ENCODE results near the gene COBL.

Gene COBL

GRCh38 chr7:51066405-51066882 is 250.2 kb downstream of the COBL start:
- Histone ChIP-seq H3K27me3 (ENCODE audit: insufficient read depth, low read length, poor library complexity, severe bottlenecking) (no peaks in the 10 kb centered on the region), H3K9ac (ENCODE audit: low read depth, low read length, poor library complexity, severe bottlenecking) (no peak overlapping the region), H3K4me1 (ENCODE audit: insufficient read depth, low read length, poor library complexity, severe bottlenecking) (peaks cover 19% of the 10 kb centered on the region), H3K9me2 (replicated peaks; ENCODE audit: low read depth, low read length) (no peaks in the 10 kb centered on the region), H2AFZ (ENCODE audit: low read length) (no peak overlapping the region), H3F3A (ENCODE audit: low read depth) (0 out of 2 replicates have a peak, but pooled peaks cover 5% of the 10 kb centered on the region), H3K4me2 (ENCODE audit: low read depth, low read length, poor library complexity, severe bottlenecking) (no peak overlapping the region), H3K36me3 (ENCODE audit: insufficient read depth, low read length) (no peaks in the 10 kb centered on the region), H4K20me1 (ENCODE audit: insufficient read depth, low read length, poor library complexity, severe bottlenecking) (no peaks in the 10 kb centered on the region), H3K4me3 (ENCODE audit: low read length, poor library complexity, severe bottlenecking) (no peak overlapping the region), H3K9me3 (ENCODE audit: insufficient read depth, low read depth, low read length) (no peaks in the 10 kb centered on the region), H3K79me2 (ENCODE audit: insufficient read depth, low read length) (no peaks in the 10 kb centered on the region)
- TF ChIP-seq CTCF (conservative IDR thresholded peaks at IDR 0.05; ENCODE audit: low read length) (no peak), EZH2phosphoT487 (IDR thresholded peaks at IDR 0.05; ENCODE audit: borderline replicate concordance) (no peak)

GRCh38 chr7:51065766-51066165 is 250.8 kb downstream of the COBL start:
- H3K27me3 ChIP-seq (ENCODE audit: insufficient read depth, low read length, poor library complexity, severe bottlenecking), result no peaks in the 10 kb centered on the region
- no peak overlapping the region for H3K4me2 ChIP-seq (ENCODE audit: low read depth, low read length, poor library complexity, severe bottlenecking)
- H3K4me3 ChIP-seq (ENCODE audit: low read length, poor library complexity, severe bottlenecking), result no peak overlapping the region
- H4K20me1 ChIP-seq (ENCODE audit: insufficient read depth, low read length, poor library complexity, severe bottlenecking), result no peaks in the 10 kb centered on the region
- no peaks in the 10 kb centered on the region for H3K9me2 ChIP-seq (replicated peaks; ENCODE audit: low read depth, low read length)
- TF ChIP-seq CTCF (conservative IDR thresholded peaks at IDR 0.05; ENCODE audit: low read length), result no peak
- no peaks in the 10 kb centered on the region for H3K36me3 ChIP-seq (ENCODE audit: insufficient read depth, low read length)
- H3K9me3 ChIP-seq (ENCODE audit: insufficient read depth, low read depth, low read length), result no peaks in the 10 kb centered on the region
- H3K4me1 ChIP-seq (ENCODE audit: insufficient read depth, low read length, poor library complexity, severe bottlenecking), result peaks cover 16% of the 10 kb centered on the region
- H3K9ac ChIP-seq (ENCODE audit: low read depth, low read length, poor library complexity, severe bottlenecking), result no peak overlapping the region
- no peaks in the 10 kb centered on the region for H3K79me2 ChIP-seq (ENCODE audit: insufficient read depth, low read length)
- H3F3A ChIP-seq (ENCODE audit: low read depth), result 0 out of 2 replicates have a peak, but pooled peaks cover 5% of the 10 kb centered on the region
- H2AFZ ChIP-seq (ENCODE audit: low read length), result no peak overlapping the region

DNA sequence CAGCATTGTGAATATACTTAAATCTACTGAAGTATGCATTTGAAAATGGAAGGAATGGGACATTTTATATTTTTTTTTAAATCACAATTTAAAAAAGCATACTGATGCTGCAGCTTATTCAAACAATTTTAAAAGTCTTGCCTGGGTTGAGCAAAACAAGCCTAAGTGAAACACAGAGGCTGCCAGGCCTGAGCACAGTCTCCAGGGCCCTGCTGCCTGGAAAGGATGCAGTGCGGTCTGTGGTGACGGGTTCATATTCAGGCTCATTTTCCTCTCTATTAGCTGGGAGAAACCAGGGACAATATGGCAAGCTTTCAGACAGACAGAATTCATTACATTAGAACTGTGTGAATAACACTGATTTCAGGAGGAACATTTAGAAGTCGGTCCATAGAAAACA is 251.9 kb downstream of the COBL start:
- H4K20me1 ChIP-seq (ENCODE audit: insufficient read depth, low read length, poor library complexity, severe bottlenecking), result no peaks in the 10 kb centered on the region
- H3K79me2 ChIP-seq (ENCODE audit: insufficient read depth, low read length), result no peaks in the 10 kb centered on the region
- no peaks in the 10 kb centered on the region for H3K36me3 ChIP-seq (ENCODE audit: insufficient read depth, low read length)
- H2AFZ ChIP-seq (ENCODE audit: low read length), result no peak overlapping the region
- no peak overlapping the region for H3K4me3 ChIP-seq (ENCODE audit: low read length, poor library complexity, severe bottlenecking)
- H3K9ac ChIP-seq (ENCODE audit: low read depth, low read length, poor library complexity, severe bottlenecking), result no peak overlapping the region
- 0 out of 2 replicates have a peak, but pooled peaks cover 1% of the 10 kb centered on the region for H3F3A ChIP-seq (ENCODE audit: low read depth)
- TF ChIP-seq EZH2phosphoT487 (IDR thresholded peaks at IDR 0.05; ENCODE audit: borderline replicate concordance) (no peak), CTCF (conservative IDR thresholded peaks at IDR 0.05; ENCODE audit: low read length) (no peak)
- H3K27me3 ChIP-seq (ENCODE audit: insufficient read depth, low read length, poor library complexity, severe bottlenecking), result no peaks in the 10 kb centered on the region
- no peak overlapping the region for H3K4me2 ChIP-seq (ENCODE audit: low read depth, low read length, poor library complexity, severe bottlenecking)
- no peaks in the 10 kb centered on the region for H3K9me3 ChIP-seq (ENCODE audit: insufficient read depth, low read depth, low read length)
- peaks cover 9% of the 10 kb centered on the region for H3K4me1 ChIP-seq (ENCODE audit: insufficient read depth, low read length, poor library complexity, severe bottlenecking)
- H3K9me2 ChIP-seq (replicated peaks; ENCODE audit: low read depth, low read length), result no peaks in the 10 kb centered on the region

Measured in Loucy (cell line).